HG03175 (cell line): ENCODE data around the gene CPLX1.

Experiments used
- ATAC-seq: cut with Tn5 transposase; IDR thresholded peaks from one replicate; pipeline ENCODE4 v1.9.1; 2021; ENCODE audit warnings: mild to moderate bottlenecking, moderate library complexity; ENCODE audit not compliant: unreplicated experiment

The CPLX1 gene

GRCh38 chr4:856225-856901 is 30.4 kb upstream of the CPLX1 start:
- ATAC-seq, result no peak

DNA sequence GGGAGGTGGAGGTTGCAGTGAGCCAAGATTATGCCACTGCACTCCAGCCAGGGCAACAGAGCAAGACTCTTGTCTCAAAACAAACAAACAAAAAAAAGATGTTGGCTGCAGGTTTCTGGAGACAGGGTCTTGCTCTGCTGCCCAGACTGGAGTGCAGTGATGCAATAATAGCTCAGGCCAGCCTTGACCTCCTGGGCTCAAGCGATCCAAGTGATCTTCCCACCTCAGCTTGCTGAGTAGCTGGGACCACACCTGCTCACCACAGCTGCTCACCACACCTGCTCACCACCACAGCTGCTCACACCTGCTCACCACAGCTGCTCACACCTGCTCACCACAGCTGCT is 29.9 kb upstream of the CPLX1 start:
- no peak for ATAC-seq

- no peak for ATAC-seq
Measured at GRCh38 chr4:854356-854755, 28.4 kb upstream of the CPLX1 start.

GRCh38 chr4:853416-853781 is 27.5 kb upstream of the CPLX1 start:
- ATAC-seq, result no peak

GRCh38 chr4:851701-852430 is 25.9 kb upstream of the CPLX1 start:
- ATAC-seq, result no peak

- ATAC-seq, result no peak
Measured at GRCh38 chr4:850323-850945, 24.5 kb upstream of the CPLX1 start.

DNA sequence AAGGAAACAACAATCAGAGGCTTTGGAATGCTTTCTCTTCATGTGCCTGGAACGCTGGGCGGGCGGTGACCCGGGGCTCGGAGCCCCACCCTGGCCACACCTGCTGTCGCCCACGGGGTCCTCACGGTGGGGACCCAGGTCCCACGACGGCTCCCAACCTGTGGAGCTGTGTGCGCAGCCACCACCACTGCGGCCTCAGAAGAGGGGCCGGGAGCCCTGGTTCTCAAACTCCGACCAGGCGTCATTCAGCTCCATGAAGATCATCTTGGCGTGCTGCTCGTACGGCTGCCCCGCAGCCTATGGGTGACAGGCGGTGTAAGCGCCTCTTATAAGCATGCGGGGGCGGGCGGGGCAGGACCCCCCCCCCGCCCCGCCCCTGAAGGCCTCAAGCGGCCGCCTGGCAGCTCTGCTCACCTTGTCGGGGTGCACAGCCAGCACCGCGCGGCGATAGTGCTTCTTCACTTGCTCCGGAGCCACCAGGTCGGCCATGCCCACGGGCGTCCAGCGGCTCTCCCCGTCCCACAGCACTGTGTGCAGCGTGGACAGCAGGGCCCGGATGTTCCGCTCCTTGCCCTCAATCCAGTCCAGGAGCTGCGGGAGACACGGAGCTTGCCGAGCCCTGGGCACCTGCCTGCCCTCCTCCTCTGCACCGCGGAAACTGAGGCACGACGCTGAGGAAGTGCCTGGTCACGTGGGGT is 23.7 kb upstream of the CPLX1 start:
- no peak for ATAC-seq

DNA sequence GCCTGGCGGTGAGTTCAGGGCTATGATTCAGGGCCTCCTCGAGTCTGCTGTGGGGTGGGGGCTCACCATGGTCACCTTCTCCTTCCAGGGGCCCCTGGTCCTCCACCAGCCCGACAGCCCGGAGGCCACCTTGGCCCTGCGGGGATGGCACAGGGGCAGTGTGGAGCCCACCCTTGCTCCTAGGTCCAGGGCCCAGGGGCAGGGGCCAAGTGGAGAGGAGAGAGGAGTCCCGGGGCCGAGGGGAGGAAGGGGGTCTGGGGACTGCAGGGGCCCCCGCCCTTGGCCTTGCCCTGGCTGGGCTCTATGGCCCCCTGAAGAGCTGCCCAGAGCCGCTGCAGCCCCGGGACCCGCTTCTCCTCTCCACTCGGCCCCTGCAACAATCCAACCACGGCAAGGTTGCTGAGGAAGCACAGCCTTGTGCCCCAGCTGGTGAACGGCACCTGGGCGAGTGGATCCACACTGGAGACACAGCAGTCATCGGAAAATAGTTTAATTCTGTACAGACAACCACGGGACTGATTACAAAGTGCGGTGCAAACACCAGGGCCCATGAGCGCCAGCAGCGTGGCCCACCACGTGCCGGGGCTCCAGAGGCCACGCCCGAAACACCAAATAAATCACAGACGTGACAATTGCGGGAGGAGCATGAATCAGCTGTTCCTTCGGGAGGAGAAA is 23.0 kb upstream of the CPLX1 start:
- no peak for ATAC-seq

DNA sequence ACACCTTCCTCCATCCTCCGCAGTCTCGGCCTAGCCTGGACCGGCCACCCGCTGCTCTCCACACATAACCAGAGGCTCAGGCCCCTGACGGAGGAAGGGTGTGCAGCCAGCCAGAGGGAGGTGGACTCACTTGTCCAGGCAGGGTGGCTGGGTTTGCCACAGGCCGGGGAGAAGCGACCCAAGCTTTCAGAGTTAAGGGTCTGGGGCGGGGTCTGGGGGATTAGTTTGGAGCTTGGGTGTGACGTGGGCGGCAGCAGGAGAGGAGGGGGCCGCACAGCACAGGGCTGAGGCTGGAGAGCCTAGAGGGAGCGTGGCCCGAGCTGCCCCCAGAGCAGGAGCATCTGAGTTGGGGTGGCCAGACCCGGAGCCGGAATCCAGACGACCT is 22.4 kb upstream of the CPLX1 start:
- ATAC-seq, result no peak

DNA sequence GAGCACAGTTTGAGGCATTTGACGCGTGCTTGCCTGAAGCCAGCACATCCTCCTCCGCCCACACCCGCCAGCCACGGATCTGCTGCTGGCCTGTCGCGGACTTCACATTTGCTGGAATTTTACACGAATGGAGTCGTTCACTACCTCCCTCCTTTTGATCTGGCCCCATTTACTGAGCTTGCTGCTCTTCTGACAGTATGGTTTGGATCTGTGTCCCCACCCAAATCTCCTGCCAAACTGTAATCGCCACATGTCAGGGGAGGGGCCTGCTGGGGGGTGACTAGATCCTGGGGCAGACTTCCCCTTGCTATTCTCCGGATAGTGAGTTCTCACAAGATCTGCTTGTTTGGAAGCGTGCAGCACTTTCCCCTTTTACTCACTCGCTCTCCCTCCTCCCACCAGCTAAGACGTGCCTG is 19.9 kb upstream of the CPLX1 start:
- no peak for ATAC-seq

- no peak for ATAC-seq
Measured at GRCh38 chr4:845233-845835, 19.4 kb upstream of the CPLX1 start.

GRCh38 chr4:844752-845232 is 18.9 kb upstream of the CPLX1 start:
- no peak for ATAC-seq

DNA sequence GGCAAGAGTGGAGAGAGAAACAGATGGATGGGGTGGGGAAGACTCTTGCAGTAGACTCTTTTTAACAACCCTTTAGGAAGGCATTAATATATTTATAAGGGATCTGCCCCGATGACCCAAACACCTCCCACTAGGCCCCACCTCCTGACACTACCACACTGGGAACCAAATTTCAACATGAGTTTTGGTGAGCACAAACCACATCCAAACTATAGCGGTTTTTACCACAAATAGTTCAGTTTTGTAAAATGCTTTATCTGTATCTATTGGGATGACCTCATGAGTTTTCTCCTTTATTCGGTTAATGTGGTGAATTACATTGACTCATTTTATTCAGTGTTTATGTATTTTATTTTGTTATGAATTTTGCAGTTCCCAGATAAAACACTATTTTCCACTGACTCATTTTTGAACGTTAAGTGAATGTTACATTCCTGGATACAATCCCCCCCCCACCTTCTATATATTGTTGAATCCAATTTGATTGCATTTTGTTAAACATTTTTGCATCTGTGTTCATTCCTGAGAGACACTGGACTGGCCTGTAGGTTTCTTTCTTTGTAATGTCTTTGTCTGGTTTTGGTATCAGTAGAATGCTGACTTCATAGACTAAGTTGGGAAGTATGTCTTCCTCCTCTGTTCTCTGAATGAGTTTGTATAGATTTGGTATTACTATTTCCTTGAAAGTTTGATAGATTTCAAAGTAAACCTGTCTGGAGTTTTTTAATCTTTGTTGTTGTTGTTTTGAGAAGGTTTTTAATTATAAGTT is 13.9 kb upstream of the CPLX1 start:
- no peak for ATAC-seq

- no peak for ATAC-seq
Measured at GRCh38 chr4:837772-838171, 11.8 kb upstream of the CPLX1 start.

- no peak for ATAC-seq
Measured at GRCh38 chr4:836750-837301, 10.9 kb upstream of the CPLX1 start.

DNA sequence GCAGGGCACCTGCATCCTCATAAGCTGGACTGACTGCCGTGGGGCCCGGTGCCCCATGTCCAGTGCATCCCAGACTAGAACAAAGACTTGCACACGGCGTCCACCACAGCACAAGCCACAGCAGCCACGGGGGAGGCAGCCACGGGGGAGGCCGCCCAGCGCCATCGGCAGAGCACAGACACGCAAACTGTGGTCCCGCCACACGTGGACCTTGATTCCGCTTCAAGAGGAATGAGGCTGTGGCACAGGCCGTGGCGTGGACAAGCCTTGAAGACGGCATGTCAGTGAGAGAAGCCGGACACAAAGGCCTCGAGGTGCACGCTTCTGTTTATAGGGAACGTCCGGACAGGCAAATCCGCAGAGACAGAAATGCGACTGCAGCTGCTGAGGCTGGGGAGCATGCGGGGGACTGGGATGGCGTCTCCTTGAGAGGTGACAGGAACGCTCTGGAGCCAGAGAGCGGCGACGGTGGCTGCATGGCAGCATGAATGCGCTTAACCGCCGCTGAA is 10.1 kb upstream of the CPLX1 start:
- ATAC-seq, result no peak

DNA sequence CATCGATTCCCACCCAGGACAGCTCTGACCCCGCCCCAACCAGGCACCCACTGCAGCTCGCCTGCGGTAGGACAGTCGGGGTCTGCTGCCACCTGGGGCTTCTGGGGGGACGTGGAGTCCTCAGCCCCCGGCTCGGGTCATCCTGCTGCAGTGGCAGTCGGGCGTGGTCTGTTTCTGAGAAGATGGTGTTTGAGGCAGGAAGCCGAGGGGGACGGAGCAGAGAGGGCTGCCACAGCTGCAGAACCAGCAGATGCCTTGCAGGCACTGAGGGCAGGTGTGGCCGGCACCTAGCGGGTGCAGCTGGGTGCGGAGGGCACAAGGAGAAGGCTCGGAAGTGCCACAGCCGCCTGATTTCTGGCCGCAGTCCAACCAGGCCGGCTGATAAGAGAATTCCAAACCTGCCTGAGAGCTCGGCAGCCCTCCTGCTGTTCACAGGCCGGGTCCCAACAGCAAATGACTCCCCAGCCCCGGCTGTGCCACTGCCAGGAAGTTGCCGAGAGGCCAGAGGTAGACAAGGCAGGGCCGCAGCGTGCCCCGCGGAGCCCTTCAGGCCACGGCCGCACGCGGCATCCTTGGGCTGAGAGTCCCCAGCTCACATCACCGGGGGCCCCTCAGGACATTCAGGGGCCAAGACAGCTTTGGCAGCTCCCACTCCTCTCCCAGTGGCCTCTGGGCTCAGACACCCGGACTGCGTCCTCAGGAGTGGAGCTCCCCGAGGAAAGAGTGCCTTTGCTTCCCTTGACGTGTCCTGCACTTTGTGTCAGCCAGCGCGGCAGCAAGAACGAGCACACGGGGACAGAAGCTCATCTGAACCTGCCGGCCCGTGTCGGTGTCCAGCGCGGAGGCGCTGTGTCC is 9.4 kb upstream of the CPLX1 start:
- ATAC-seq, result no peak

GRCh38 chr4:834368-835147 is 8.6 kb upstream of the CPLX1 start:
- no peak for ATAC-seq
